Liver (tissue), 9 donors: ENCODE data around the gene UMAD1. TPM values are rescaled to one million over a fixed set of nuclear protein-coding genes. Genes with fewer than 3 reads are reported as not detected.

Experiments
- DNase-seq: peaks from one replicate; pipeline ENCODE4 v3.0.0-alpha.2; 2017; ENCODE audit warnings: low spot score
- H3K27ac ChIP-seq, 2 donors: one replicate each; pipeline ENCODE4 v1.7.0; 2013; ENCODE audit warnings: inconsistent platforms in 2 of 2, low read length in 2 of 2, control low read depth in 1 of 2, low read depth in 1 of 2, mild to moderate bottlenecking in 1 of 2
- H3K27me3 ChIP-seq, 4 donors: one replicate each; pipeline versions ENCODE4 v1.6.1 to v1.7.0; 2013; ENCODE audit warnings: low read length in 3 of 4, inconsistent platforms in 1 of 4, mild to moderate bottlenecking in 1 of 4, moderate library complexity in 1 of 4; ENCODE audit not compliant: control insufficient read depth in 4 of 4, insufficient read depth in 4 of 4
- H3K36me3 ChIP-seq, 4 donors: one replicate each; pipeline versions ENCODE4 v1.6.1 to v1.7.0; 2013; ENCODE audit warnings: low read length in 3 of 4, mild to moderate bottlenecking in 3 of 4, low read depth in 1 of 4, moderate library complexity in 1 of 4; ENCODE audit not compliant: control insufficient read depth in 4 of 4, insufficient read depth in 3 of 4
- H3K4me1 ChIP-seq, 4 donors: one replicate each; pipeline versions ENCODE4 v1.6.1 to v1.7.0; 2013; ENCODE audit warnings: low read length in 3 of 4, mild to moderate bottlenecking in 3 of 4, moderate library complexity in 1 of 4; ENCODE audit not compliant: control insufficient read depth in 4 of 4, insufficient read depth in 4 of 4
- H3K4me3 ChIP-seq, 3 donors: one replicate each; pipeline versions ENCODE4 v1.6.1 to v1.7.0; 2013; ENCODE audit warnings: low read length in 3 of 3, control low read depth in 1 of 3, low read depth in 1 of 3, mild to moderate bottlenecking in 1 of 3
- H3K9ac ChIP-seq, 2 donors: one replicate each; pipeline ENCODE4 v1.7.0; 2013; ENCODE audit warnings: low read length in 2 of 2, mild to moderate bottlenecking in 2 of 2, moderate library complexity in 2 of 2, control low read depth in 1 of 2, low read depth in 1 of 2
- H3K9me3 ChIP-seq, 4 donors: one replicate each; pipeline versions ENCODE4 v1.6.1 to v1.7.0; 2013; ENCODE audit warnings: low read length in 3 of 4; ENCODE audit not compliant: control insufficient read depth in 4 of 4
- EGR1 ChIP-seq, 2 donors: IDR thresholded peaks; 2 replicates each; pipeline ENCODE4 v1.6.1; 2016 to 2018; ENCODE audit warnings: antibody characterized with exemption in 2 of 2, low read depth in 2 of 2
- FOXA1 ChIP-seq: IDR thresholded peaks from 2 replicates; pipeline ENCODE4 v1.6.1; 2016; ENCODE audit warnings: antibody characterized with exemption
- FOXA2 ChIP-seq: IDR thresholded peaks from 2 replicates; pipeline ENCODE4 v1.6.1; 2016; ENCODE audit warnings: antibody characterized with exemption
- GABPA ChIP-seq, 2 donors: IDR thresholded peaks in 1 of 2; conservative IDR thresholded peaks in 1 of 2; 2 replicates each; pipeline ENCODE4 v1.6.1; 2016; ENCODE audit warnings: antibody characterized with exemption in 2 of 2, mild to moderate bottlenecking in 1 of 2, moderate library complexity in 1 of 2
- HNF4A ChIP-seq, 2 donors: conservative IDR thresholded peaks; 2 replicates each; pipeline ENCODE4 v1.6.1; 2016; ENCODE audit warnings: antibody characterized with exemption in 2 of 2, mild to moderate bottlenecking in 2 of 2
- HNF4G ChIP-seq: IDR thresholded peaks from 2 replicates; pipeline ENCODE4 v1.6.1; 2016; ENCODE audit warnings: antibody characterized with exemption
- JUND ChIP-seq, 2 donors: IDR thresholded peaks; 2 replicates each; pipeline ENCODE4 v1.6.1; 2016; ENCODE audit warnings: antibody characterized with exemption in 2 of 2
- NR2F2 ChIP-seq: IDR thresholded peaks from 2 replicates; pipeline ENCODE4 v1.6.1; 2016; ENCODE audit warnings: antibody characterized with exemption
- RAD21 ChIP-seq, 2 donors: IDR thresholded peaks; 2 replicates each; pipeline ENCODE4 v1.6.1; 2016; ENCODE audit warnings: antibody characterized with exemption in 2 of 2, mild to moderate bottlenecking in 2 of 2
- RXRA ChIP-seq, 2 donors: IDR thresholded peaks; 2 replicates each; pipeline ENCODE4 v1.6.1; 2017 to 2018; ENCODE audit warnings: antibody characterized with exemption in 2 of 2, mild to moderate bottlenecking in 1 of 2
- SP1 ChIP-seq: IDR thresholded peaks from 2 replicates; pipeline ENCODE4 v1.6.1; 2018; ENCODE audit warnings: antibody characterized with exemption, mild to moderate bottlenecking
- TAF1 ChIP-seq: conservative IDR thresholded peaks from 2 replicates; pipeline ENCODE4 v1.6.1; 2016; ENCODE audit warnings: antibody characterized with exemption, mild to moderate bottlenecking
- YY1 ChIP-seq: IDR thresholded peaks from 2 replicates; pipeline ENCODE4 v1.6.1; 2016; ENCODE audit warnings: antibody characterized with exemption, mild to moderate bottlenecking
- whole genome bisulfite sequencing: extraction: QIAGEN DNeasy Blood & Tissue Kit; methylation state at CpG from one replicate; pipeline ENCODE4 v1.1.7; 2013; 5-methylcytosine and 5-hydroxymethylcytosine counted together
- polyA plus RNA-seq, 2 donors: library from polyadenylated mRNA; stranded (reverse) in 1 of 2; unstranded in 1 of 2; fragments of 200-250 nt in 1 of 2; fragments of >200 nt in 1 of 2; fragmentation: Nextera tagmentation in 1 of 2; extraction: Ambion mirVana in 1 of 2; gene quantifications; one replicate each; pipeline versions ENCODE4 v1.2.1 to v1.2.3, GENCODE V29; 2013 to 2015
- total RNA-seq, 2 donors: library from RNA; depleted of rRNA; stranded (reverse); fragments of >200 nt; gene quantifications; one replicate each; pipeline ENCODE4 v1.2.3, GENCODE V29; 2014
- TF ChIP-seq, protein P1 (sequence below): IDR thresholded peaks from 2 replicates; pipeline ENCODE4 v1.6.1; 2016; ENCODE audit warnings: antibody characterized with exemption
- TF ChIP-seq, protein P2 (sequence below): IDR thresholded peaks from 2 replicates; pipeline ENCODE4 v1.6.1; 2016; ENCODE audit warnings: antibody characterized with exemption
- TF ChIP-seq, protein P3 (sequence below): IDR thresholded peaks from 2 replicates; pipeline ENCODE4 v1.6.1; 2016; ENCODE audit warnings: antibody characterized with exemption, mild to moderate bottlenecking
- TF ChIP-seq, protein P4 (sequence below): fragments of 150-350 bp; IDR thresholded peaks from 2 replicates; pipeline ENCODE4 v1.5.1; 2017; ENCODE audit warnings: improper control_type of control experiment, low read depth, low read length; ENCODE audit not compliant: missing input control
- TF ChIP-seq, protein P5 (sequence below): IDR thresholded peaks from 2 replicates; pipeline ENCODE4 v1.6.1; 2016; ENCODE audit warnings: antibody characterized with exemption
- donor health status: healthy.
- donor health status: healthy.
- donor health status: healthy.
- donor health status: healthy.
- donor health status: healthy.

The UMAD1 gene
- total and polyA plus RNA-seq, 4 donors = 5.9 to 12.2 (median 7.9) TPM

GRCh38 chr7:7745966-7746365, 105.4 kb downstream of the UMAD1 start:
- Histone ChIP-seq H3K27me3 (no peaks in the 10 kb centered on the region), H3K4me3 (no peak overlapping the region), H3K27ac (no peak overlapping the region), H3K4me1 (peaks cover 1 to 7% (median 3%) of the 10 kb centered on the region in 4 donors), H3K36me3 (no peaks in the 10 kb centered on the region), H3K9ac (no peak overlapping the region), H3K9me3 (no peaks in the 10 kb centered on the region)
- 96% methylated on average over 4 of the region's 4 CpGs for WGBS
- DNase-seq = no peak
- TF ChIP-seq FOXA2 (no peak), RAD21 (IDR thresholded peaks at IDR 0.05) (no peak), SP1 (no peak), HNF4A (conservative IDR thresholded peaks at IDR 0.05) (no peak), NR2F2 (no peak), EGR1 (IDR thresholded peaks at IDR 0.05; ENCODE audit: low read depth in 2 of 2) (no peak), JUND (IDR thresholded peaks at IDR 0.05) (no peak), FOXA1 (no peak), GABPA (IDR thresholded peaks at IDR 0.05 in 1 of 2, conservative IDR thresholded peaks at IDR 0.05 in 1 of 2) (no peak), HNF4G (no peak), RXRA (IDR thresholded peaks at IDR 0.05) (no peak), YY1 (no peak), TAF1 (no peak)
- TF ChIP-seq, protein P1, sequence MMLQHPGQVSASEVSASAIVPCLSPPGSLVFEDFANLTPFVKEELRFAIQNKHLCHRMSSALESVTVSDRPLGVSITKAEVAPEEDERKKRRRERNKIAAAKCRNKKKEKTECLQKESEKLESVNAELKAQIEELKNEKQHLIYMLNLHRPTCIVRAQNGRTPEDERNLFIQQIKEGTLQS = no peak
- TF ChIP-seq, protein P2, sequence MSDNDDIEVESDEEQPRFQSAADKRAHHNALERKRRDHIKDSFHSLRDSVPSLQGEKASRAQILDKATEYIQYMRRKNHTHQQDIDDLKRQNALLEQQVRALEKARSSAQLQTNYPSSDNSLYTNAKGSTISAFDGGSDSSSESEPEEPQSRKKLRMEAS = no peak
- TF ChIP-seq, protein P3, sequence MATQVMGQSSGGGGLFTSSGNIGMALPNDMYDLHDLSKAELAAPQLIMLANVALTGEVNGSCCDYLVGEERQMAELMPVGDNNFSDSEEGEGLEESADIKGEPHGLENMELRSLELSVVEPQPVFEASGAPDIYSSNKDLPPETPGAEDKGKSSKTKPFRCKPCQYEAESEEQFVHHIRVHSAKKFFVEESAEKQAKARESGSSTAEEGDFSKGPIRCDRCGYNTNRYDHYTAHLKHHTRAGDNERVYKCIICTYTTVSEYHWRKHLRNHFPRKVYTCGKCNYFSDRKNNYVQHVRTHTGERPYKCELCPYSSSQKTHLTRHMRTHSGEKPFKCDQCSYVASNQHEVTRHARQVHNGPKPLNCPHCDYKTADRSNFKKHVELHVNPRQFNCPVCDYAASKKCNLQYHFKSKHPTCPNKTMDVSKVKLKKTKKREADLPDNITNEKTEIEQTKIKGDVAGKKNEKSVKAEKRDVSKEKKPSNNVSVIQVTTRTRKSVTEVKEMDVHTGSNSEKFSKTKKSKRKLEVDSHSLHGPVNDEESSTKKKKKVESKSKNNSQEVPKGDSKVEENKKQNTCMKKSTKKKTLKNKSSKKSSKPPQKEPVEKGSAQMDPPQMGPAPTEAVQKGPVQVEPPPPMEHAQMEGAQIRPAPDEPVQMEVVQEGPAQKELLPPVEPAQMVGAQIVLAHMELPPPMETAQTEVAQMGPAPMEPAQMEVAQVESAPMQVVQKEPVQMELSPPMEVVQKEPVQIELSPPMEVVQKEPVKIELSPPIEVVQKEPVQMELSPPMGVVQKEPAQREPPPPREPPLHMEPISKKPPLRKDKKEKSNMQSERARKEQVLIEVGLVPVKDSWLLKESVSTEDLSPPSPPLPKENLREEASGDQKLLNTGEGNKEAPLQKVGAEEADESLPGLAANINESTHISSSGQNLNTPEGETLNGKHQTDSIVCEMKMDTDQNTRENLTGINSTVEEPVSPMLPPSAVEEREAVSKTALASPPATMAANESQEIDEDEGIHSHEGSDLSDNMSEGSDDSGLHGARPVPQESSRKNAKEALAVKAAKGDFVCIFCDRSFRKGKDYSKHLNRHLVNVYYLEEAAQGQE = no peak
- TF ChIP-seq, protein P4, sequence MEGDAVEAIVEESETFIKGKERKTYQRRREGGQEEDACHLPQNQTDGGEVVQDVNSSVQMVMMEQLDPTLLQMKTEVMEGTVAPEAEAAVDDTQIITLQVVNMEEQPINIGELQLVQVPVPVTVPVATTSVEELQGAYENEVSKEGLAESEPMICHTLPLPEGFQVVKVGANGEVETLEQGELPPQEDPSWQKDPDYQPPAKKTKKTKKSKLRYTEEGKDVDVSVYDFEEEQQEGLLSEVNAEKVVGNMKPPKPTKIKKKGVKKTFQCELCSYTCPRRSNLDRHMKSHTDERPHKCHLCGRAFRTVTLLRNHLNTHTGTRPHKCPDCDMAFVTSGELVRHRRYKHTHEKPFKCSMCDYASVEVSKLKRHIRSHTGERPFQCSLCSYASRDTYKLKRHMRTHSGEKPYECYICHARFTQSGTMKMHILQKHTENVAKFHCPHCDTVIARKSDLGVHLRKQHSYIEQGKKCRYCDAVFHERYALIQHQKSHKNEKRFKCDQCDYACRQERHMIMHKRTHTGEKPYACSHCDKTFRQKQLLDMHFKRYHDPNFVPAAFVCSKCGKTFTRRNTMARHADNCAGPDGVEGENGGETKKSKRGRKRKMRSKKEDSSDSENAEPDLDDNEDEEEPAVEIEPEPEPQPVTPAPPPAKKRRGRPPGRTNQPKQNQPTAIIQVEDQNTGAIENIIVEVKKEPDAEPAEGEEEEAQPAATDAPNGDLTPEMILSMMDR = no peak
- TF ChIP-seq, protein P5, sequence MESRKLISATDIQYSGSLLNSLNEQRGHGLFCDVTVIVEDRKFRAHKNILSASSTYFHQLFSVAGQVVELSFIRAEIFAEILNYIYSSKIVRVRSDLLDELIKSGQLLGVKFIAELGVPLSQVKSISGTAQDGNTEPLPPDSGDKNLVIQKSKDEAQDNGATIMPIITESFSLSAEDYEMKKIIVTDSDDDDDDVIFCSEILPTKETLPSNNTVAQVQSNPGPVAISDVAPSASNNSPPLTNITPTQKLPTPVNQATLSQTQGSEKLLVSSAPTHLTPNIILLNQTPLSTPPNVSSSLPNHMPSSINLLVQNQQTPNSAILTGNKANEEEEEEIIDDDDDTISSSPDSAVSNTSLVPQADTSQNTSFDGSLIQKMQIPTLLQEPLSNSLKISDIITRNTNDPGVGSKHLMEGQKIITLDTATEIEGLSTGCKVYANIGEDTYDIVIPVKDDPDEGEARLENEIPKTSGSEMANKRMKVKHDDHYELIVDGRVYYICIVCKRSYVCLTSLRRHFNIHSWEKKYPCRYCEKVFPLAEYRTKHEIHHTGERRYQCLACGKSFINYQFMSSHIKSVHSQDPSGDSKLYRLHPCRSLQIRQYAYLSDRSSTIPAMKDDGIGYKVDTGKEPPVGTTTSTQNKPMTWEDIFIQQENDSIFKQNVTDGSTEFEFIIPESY = no peak
